GM18498 (cell line): Measurements from ENCODE around the gene MBTPS1.

Experiments used
- ATAC-seq: cut with Tn5 transposase; IDR thresholded peaks from one replicate; pipeline ENCODE4 v1.9.1; 2021; ENCODE audit warnings: mild to moderate bottlenecking, moderate library complexity; ENCODE audit not compliant: unreplicated experiment

MBTPS1 gene

DNA sequence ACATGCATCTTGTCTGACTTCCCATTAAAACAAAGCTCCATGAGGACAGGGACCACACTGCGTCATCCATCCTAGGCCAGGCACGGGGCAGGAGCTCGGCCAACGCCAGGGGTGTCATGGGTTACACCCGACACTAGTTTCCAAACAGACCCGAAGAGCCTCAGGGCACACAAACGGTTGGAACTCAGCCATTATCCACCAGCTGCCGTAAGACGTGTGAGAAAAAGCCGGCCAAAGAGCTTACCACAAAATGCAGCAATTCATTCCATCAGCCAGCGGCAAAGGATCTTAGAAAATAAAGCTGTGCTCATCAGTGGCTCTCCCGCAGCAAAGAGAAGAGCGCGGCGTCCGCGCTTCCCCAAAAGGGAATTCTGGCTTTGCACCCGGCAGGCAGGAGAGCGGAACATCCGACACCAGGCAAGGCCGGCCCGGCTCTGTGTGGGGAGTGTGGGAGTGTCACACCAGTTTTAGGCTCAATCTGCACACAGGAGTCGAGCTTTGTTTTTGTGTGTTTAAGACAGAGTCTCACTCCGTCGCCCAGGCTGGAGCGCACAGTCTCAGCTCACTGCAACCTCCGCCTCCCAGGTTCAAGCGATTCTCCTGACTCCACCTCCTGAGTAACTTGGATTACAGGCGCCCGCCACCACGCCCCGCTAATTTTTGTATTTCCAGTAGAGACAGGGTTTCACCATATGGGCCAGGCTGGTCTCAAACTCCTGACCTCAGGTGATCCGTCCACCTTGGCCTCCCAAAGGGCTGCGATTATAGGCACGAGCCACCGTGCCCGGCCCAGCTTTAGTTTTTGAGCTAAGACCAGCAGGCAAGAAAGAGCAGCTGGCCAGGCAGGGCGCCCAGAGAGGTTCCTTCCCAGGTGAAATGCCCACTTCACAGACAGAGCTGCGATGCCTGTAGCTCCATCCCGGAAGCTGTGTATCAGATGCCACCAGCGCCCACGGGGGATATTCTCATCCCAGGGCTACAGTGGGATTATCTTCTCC lies 75.6 kb downstream of the MBTPS1 start:
- ATAC-seq: no peak

- no peak for ATAC-seq
Observed at GRCh38 chr16:84040226-84040822, 76.4 kb downstream of the MBTPS1 start.

DNA sequence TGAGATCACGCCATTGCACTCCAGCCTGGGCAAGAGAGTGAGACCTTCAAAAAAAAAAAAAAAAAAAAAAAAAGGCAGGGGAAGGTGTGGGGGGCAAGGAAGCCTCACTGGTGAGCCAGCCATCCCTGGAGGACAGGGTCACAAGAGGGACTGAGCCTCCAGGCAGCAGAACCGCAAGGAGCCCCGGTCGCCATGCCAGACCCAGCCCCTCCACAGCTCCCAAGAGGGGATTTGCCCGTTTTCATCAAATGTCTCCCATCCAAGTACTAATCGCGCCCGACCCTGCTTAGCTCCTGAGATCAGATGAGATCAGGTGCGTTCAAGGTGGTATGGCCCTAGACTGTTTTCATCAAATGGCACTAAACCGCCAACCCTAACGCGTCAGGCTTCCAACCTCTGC lies 77.0 kb downstream of the MBTPS1 start:
- no peak for ATAC-seq

DNA sequence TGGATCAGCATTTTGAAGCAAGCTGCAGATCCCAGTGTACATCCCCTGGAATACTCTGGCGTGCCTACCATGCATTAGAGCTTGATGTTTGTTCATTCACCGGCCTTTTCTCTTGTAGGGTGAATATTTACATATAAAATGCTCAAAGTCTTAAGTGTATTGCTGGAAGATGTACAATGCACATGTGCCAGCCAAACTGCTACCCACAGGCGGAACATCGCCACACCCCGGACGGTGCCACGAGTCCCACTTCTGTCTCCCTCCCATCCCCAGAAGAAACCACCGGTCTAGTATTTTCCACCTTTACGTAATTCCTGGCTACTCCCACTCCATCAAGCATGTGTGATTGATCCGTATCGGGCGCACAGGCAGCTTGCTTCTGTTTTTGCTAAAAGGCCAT lies 78.3 kb downstream of the MBTPS1 start:
- no peak for ATAC-seq

- ATAC-seq: no peak
Observed at GRCh38 chr16:84036982-84037425, 79.7 kb downstream of the MBTPS1 start.

GRCh38 chr16:84036131-84036530 lies 80.6 kb downstream of the MBTPS1 start:
- ATAC-seq: no peak

DNA sequence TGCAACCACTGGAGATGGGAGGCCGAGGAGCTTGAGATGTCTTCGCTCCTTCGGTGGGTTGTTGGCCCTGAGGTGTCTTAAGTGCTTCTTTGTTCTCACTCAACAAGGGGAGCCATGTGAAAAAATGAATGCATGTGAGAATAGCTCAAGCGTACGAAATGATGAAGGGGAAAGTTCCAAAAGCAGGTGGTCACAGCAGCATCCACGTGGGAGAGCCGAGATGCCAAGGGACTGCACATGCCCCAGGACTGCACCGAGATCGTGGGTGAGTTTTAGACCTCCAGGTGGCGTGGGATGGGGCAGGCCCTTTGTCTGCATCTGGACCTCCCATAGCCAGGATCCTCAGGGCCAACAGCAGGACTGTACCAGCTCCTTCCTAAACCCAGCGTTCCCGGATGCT lies 82.2 kb downstream of the MBTPS1 start:
- no peak for ATAC-seq

DNA sequence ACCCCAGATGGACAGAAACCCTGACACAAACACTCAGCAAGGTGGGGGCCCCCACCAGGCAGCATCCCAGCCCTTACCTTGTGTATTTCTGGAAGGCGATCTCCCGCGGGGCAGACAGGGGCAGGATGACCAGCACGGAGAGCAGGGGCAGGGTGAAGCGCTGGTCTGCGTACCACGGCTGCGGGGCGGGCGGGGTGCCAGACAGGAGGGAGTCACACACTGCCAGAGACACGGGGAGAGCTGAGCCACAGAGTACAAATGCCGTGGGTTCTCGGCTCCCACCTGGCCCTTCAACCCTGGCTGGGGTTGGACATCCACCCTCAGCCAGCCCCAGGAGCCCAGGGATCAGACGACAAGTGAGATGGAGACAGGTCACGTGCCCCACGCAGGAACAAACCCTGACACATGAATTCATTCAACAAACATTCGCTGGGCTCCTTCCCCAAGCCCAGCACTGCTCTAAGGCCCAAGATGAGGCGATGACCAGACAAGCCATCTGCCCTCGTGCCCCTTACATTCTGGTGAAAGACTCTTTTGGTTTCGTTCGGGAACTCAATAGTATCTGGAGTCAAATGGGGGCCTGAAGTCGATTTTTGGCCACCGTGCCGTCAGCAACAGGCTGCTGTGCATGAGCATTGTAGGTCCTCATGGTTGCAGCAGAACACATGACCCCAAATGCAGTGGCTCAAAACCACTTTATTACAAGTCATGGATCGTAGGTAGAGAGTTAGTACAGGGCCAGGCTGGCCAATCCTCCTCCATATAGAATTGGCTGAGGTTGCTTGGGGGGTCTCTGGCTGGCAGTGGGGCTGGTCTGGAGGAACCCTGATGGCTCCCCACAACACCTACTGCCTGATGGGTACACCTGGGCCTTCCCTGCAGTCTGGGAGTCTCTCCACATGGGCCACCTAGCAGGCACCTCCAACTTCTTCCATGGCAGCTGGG lies 83.2 kb downstream of the MBTPS1 start:
- no peak for ATAC-seq

DNA sequence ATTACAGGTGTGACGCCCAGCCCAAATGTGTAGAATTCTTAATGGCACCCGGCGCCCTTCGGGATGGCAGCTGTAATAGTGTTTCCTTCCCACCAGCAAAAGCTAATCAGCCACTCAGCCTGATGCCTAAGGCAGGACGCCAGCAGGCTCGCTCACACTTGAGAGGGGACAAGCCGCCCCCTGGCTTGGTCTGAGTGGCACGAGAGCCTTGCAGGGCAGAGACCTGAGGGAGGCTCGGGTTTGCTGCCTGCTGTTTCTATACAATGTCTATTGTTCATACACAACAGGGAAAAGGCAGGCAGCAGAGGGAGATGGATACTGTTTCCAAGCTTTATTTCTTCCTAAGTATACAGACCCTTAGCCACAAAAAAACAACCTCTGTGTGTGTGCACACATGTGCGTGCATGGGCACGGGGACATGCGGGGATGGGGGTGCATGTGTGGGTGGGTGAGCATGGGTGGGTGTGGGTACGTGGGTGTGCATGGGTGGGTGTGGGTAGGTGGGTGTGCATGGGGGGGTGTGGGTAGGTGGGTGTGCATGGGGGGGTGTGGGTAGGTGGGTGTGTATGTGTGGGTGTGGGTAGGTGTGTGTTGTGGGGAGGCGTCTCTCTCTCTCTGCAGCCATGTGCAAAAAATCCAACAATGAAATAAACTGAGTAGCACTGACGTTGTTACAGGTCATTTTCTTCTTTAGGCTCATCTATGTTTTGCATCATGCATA lies 84.1 kb downstream of the MBTPS1 start:
- ATAC-seq: no peak

- ATAC-seq: no peak
Observed at GRCh38 chr16:84031556-84031955, 85.2 kb downstream of the MBTPS1 start.

DNA sequence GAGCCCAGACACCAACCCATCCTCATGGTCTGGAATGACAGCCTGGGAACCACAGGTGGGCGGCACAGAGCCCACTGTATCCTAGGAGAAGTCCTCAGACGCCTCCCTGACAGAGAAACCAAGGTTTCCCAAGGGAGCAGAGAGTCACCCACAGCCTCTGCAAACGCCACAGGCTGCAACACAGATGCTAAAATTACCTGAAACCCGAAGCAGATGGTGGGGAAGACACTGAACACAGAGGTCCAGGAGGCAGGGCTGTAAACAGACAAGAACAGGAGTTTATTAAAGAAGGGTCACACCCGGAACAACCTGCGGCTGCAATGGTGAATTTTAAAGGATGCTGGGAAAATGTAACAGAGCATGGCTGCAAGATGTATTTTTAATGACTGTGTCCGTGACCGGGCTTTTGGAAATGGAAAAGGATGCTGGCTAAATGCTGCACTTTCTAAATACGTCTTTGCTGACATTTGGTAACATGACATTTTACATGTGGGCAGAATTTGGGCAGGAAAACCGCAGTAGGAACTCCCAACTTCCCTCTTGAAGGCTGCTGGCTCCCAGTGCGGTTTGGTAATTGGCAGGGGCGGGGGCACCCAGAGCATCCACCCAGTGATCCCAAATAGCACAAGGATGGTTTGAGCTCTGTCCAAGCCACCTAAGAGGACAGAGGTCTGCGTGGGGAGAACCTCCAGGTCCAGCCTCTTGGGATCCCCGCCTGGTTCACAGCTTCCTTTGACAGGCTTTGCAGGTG lies 87.3 kb downstream of the MBTPS1 start:
- ATAC-seq: no peak

GRCh38 chr16:84027625-84028024 lies 89.1 kb downstream of the MBTPS1 start:
- no peak for ATAC-seq

DNA sequence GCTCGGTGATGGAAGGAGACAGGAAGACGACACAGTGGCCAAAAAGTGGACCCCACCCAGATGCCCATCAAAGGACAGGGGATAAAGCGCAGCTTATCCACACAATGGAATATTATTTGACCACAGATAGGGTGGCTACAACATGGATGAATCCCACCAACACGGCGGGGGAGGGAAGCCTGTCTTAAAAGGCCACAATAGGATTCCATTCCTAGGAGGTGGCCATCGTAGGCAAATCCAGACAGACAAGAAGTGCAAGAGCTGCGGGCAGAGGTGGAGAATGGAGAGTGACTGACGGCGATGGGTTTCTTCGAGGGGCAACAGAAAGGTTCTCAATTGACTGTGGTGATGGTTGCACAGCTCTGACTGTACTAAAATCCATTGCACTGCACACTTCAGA lies 90.1 kb downstream of the MBTPS1 start:
- ATAC-seq: no peak

- no peak for ATAC-seq
Observed at GRCh38 chr16:84024854-84025253, 91.9 kb downstream of the MBTPS1 start.

DNA sequence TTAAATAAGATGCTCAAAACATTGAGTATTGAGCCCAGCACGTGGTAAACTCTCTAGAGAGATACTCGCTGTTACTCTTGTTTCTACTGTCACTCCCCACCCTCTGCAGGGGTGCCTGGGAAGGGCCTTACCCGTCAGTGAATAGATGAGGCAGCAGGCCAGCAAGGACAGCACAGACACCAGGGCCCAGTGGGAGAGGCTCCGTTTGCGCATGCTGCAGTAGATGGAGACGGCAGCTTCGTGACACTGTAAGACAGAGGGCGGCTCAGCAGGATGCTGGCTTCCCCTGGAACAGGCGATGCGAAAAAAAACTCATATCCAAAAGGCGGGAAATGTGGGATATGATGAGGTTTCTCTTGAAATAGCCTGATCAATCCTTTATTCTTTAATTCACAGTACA lies 94.1 kb downstream of the MBTPS1 start:
- no peak for ATAC-seq

DNA sequence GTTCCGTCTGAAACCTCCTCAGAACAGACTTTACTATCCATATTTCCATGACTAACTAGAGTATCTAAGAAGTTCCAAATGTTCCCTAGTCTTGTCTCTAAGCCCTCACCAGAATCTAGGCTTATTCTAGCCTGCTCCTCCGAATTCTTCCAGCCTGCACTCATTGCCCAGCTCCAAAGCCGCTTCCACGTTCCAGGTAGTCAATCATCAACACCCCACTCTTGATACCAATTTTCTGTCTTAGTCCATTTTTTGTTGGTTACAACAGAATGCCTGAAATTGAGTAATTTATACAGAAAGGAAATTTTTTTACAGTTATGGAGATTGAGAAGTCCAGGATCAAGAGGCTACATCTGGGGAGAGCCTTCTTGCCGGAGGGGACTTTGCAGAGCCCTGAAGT lies 95.3 kb downstream of the MBTPS1 start:
- ATAC-seq: no peak

DNA sequence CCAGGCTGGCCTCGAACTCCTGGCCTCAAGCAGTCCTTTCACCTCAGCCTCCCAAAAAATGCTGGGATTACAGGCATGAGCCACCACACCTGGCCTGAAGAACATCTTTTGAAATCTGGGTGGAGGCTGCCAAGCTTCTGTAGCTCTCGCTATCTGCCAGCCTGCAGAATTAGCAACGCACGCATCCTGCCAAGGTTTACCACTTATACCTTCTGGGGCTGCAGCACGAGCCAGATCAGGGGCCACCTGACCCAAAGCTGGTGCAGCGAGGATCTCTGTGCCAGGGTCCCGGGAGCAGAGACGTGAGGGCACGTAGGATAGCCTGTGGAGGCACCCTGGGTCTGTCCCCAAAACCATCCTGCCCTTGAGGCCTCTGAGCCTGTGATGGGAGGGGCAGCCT lies 96.4 kb downstream of the MBTPS1 start:
- ATAC-seq: no peak

DNA sequence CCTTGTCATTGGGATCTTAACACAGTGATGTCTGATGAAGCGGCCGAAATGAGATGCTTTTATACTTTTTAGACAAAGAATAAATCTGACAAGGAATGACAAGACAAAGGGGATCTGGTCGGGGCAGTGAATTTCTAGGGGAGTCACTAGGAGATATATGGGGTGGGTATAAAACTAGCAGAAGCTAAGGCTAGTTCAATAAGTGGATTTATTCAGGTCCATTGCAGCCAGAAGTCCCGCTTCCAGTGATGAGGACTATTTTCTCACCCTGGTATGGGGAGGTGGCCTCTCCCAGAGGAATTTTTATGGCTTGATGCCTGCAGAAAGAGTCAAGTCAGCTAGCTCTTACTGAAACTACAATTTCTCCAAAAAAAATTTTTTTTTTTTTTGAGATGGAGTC lies 98.0 kb downstream of the MBTPS1 start:
- no peak for ATAC-seq

DNA sequence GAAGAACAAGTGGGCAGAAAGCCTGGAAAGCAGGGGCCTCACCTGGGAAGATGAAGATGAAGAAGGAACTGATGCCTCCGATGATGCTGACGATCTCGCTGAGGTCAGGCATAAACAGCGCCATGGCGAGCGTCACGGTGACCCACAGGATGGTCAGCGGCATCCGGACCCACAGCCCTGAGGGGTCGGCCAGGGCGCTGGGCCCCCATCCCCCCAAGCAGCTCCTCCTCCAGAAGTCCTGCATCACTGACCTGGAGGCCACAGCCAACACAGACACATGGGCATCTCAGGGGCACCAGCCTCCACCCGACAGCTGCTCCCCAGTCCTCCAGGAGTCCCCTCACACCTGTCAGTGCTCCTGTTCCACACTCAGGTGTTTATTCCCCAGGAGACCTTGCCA lies 100.3 kb downstream of the MBTPS1 start:
- ATAC-seq: no peak

- ATAC-seq: no peak
Observed at GRCh38 chr16:84015399-84015798, 101.3 kb downstream of the MBTPS1 start.
